B cell (primary cell): ENCODE data around the gene CNTNAP1. TPM values are rescaled to one million over a fixed set of nuclear protein-coding genes. Genes with fewer than 3 reads are reported as not detected.
A peak's percentile ranks its signal among the peaks of the same experiment; 100 is the strongest.

ENCODE experiments used
- ATAC-seq: fragments of 200-7000 bp; cut with Tn5 transposase; one replicate; pipeline ENCODE4 v1.10.0; 2021; ENCODE audit warnings: low read depth, mild to moderate bottlenecking, moderate number of reproducible peaks, moderate library complexity
- CTCF ChIA-PET: fragments of 350-600 bp; sonication (Branson Sonifier 250); formaldehyde crosslinking; loops from one replicate; lab custom pipeline; 2021; ENCODE audit warnings: antibody characterized with exemption, inconsistent platforms; lab: Charles Lee
- POLR2A ChIA-PET: fragments of 350-600 bp; sonication (Branson Sonifier 250); formaldehyde crosslinking; loops from one replicate; lab custom pipeline; 2021; ENCODE audit warnings: antibody characterized with exemption; lab: Charles Lee
- DNase-seq: peaks from one replicate; pipeline ENCODE4 v3.0.0; 2013
- H2AFZ ChIP-seq: 2 replicates; pipeline ENCODE4 v1.6.1; 2012; ENCODE audit warnings: mild to moderate bottlenecking, low read depth, low read length; ENCODE audit not compliant: insufficient read depth, poor library complexity, severe bottlenecking
- H3K27ac ChIP-seq, 2 donors: 1 replicate in 1 of 2; 2 replicates in 1 of 2; pipeline ENCODE4 v1.5.1; 2012 to 2013; ENCODE audit warnings: low read length in 2 of 2, mild to moderate bottlenecking in 2 of 2, moderate library complexity in 1 of 2
- H3K27me3 ChIP-seq, 4 experiments: fragments of 200-600 bp in 1 of 4; sonication (generic) in 1 of 4; replicated peaks in 1 of 4; 1 replicate in 2 of 4; 2 replicates in 2 of 4; pipeline versions ENCODE4 v1.6.1 to v1.7.0; 2013 to 2016; ENCODE audit warnings: low read length in 3 of 4, mild to moderate bottlenecking in 2 of 4, mixed read lengths in 1 of 4, moderate library complexity in 1 of 4; ENCODE audit not compliant: insufficient read depth in 4 of 4, control insufficient read depth in 3 of 4; ENCODE audit errors: control extremely low read depth in 1 of 4
- H3K36me3 ChIP-seq, 2 experiments: replicated peaks in 1 of 2; 1 replicate in 1 of 2; 2 replicates in 1 of 2; pipeline versions ENCODE4 v1.6.1 to v1.7.1; 2013; ENCODE audit warnings: low read length in 1 of 2; ENCODE audit not compliant: insufficient read depth in 2 of 2, control insufficient read depth in 1 of 2; ENCODE audit errors: control extremely low read depth in 1 of 2, extremely low read depth in 1 of 2
- H3K4me1 ChIP-seq, 2 donors: fragments of 200-600 bp in 1 of 2; sonication (generic) in 1 of 2; 1 replicate in 1 of 2; 2 replicates in 1 of 2; pipeline versions ENCODE4 v1.5.1 to v1.6.1; 2013 to 2017; ENCODE audit warnings: low read length in 2 of 2; ENCODE audit not compliant: control insufficient read depth in 2 of 2, insufficient read depth in 2 of 2
- H3K4me2 ChIP-seq: replicated peaks from 2 replicates; pipeline ENCODE3; 2012; ENCODE audit warnings: mild to moderate bottlenecking, low read depth, low read length; ENCODE audit not compliant: poor library complexity, severe bottlenecking
- H3K4me3 ChIP-seq, 5 experiments: fragments of 200-600 bp in 1 of 5; sonication (generic) in 1 of 5; 1 replicate in 3 of 5; 2 replicates in 2 of 5; pipeline versions ENCODE4 v1.5.1 to v1.7.0; 2011 to 2016; ENCODE audit warnings: low read length in 4 of 5, mild to moderate bottlenecking in 4 of 5, low read depth in 2 of 5, control low read depth in 1 of 5, moderate library complexity in 1 of 5; ENCODE audit not compliant: insufficient read depth in 1 of 5; ENCODE audit errors: control extremely low read depth in 1 of 5, extremely low read depth in 1 of 5
- H3K79me2 ChIP-seq: fragments of 200-600 bp; sonication (generic); one replicate; pipeline ENCODE4 v1.6.0; 2016; ENCODE audit warnings: low read length; ENCODE audit not compliant: control insufficient read depth, insufficient read depth
- H3K9ac ChIP-seq: fragments of 200-600 bp; sonication (generic); 2 replicates; pipeline ENCODE4 v1.6.1; 2017; ENCODE audit warnings: mild to moderate bottlenecking, low read length, moderate library complexity
- H3K9me3 ChIP-seq, 3 donors: one replicate each; pipeline versions ENCODE4 v1.6.1 to v1.7.1; 2013; ENCODE audit warnings: low read length in 2 of 3; ENCODE audit not compliant: control insufficient read depth in 2 of 3, insufficient read depth in 1 of 3; ENCODE audit errors: control extremely low read depth in 1 of 3
- H4K20me1 ChIP-seq: 2 replicates; pipeline ENCODE4 v1.6.0; 2012; ENCODE audit warnings: mild to moderate bottlenecking, low read length; ENCODE audit not compliant: insufficient read depth, control insufficient read depth, poor library complexity, severe bottlenecking
- H3K27ac Mint-ChIP-seq: one replicate; pipeline ENCODE4 v1.8.0; 2021; ENCODE audit warnings: mixed read lengths
- H3K27me3 Mint-ChIP-seq: one replicate; pipeline ENCODE4 v1.8.0; 2021; ENCODE audit warnings: mixed read lengths
- H3K4me1 Mint-ChIP-seq: one replicate; pipeline ENCODE4 v1.8.0; 2021; ENCODE audit warnings: mixed read lengths
- H3K4me3 Mint-ChIP-seq: one replicate; pipeline ENCODE4 v1.8.0; 2021; ENCODE audit warnings: mixed read lengths
- H3K9me3 Mint-ChIP-seq: one replicate; pipeline ENCODE4 v1.8.0; 2022; ENCODE audit warnings: mixed read lengths; ENCODE audit not compliant: insufficient read depth
- EZH2 ChIP-seq: IDR thresholded peaks from 2 replicates; pipeline ENCODE4 v1.6.1; 2012; ENCODE audit warnings: borderline replicate concordance, low read depth, mild to moderate bottlenecking, moderate library complexity, low read length; ENCODE audit not compliant: insufficient read depth, poor library complexity, severe bottlenecking
- WGBS: methylation state at CpG from one replicate; pipeline ENCODE4 v1.1.5; 2013; ENCODE audit warnings: missing lambda C conversion rate; ENCODE audit not compliant: insufficient coverage; 5-methylcytosine and 5-hydroxymethylcytosine counted together
- intact Hi-C: fragments of 100-400 bp; cut with micrococcal nuclease; formaldehyde crosslinking; loops from one replicate; pipeline ENCODE4 v1.10.0; 2022
- polyA plus RNA-seq: library from polyadenylated mRNA; depleted of rRNA; stranded (reverse); fragments of >200 nt; gene quantifications from 2 replicates; pipeline ENCODE4 v1.2.3, GENCODE V29; 2012
- total RNA-seq, 2 donors: library from RNA; stranded (reverse); fragments of 120-200 nt in 1 of 2; gene quantifications; 1 replicate in 1 of 2; 2 replicates in 1 of 2; pipeline versions ENCODE4 v1.2.3 to v1.2.4, GENCODE V29; 2013 to 2022
- TF ChIP-seq, protein P1 (sequence below): fragments of 200-600 bp; IDR thresholded peaks from one replicate; pipeline ENCODE4 v1.8.0; 2022; ENCODE audit warnings: antibody characterized with exemption, mild to moderate bottlenecking

Gene CNTNAP1
- total and polyA plus RNA-seq, 2 donors (not counting 1 experiment from before 2014, with no cell fraction given), result 3.5 to 4.7 TPM

DNA sequence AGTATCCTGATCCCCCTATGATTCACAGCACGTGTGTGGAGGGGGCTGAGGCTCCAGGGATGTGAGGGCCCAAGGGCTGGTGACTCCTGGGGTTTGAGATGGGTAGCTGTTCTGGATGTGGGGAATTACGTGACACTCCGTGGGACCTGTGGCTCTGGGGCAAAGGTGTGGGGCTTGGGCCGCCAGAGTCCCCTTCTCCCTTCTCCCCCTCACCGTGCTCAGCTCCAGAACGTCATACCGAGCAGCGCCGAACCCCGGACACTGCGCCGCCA is 12.7 kb upstream of the CNTNAP1 start:
- Mint-ChIP-seq H3K4me1 (peaks cover 28% of the 10 kb centered on the region), H3K4me3 (peak overlapping the region; percentile 66), H3K27ac (no peak overlapping the region), H3K27me3 (peaks cover 11% of the 10 kb centered on the region), H3K9me3 (no peaks in the 10 kb centered on the region)
- H4K20me1 ChIP-seq, result peaks cover 5% of the 10 kb centered on the region
- H3K4me3 ChIP-seq, result peak overlapping the region in 1 of 5 experiments; percentile 41
- H3K4me2 ChIP-seq, result peak overlapping the region; percentile 74
- TF ChIP-seq EZH2, result no peak
- TF ChIP-seq, protein P1, sequence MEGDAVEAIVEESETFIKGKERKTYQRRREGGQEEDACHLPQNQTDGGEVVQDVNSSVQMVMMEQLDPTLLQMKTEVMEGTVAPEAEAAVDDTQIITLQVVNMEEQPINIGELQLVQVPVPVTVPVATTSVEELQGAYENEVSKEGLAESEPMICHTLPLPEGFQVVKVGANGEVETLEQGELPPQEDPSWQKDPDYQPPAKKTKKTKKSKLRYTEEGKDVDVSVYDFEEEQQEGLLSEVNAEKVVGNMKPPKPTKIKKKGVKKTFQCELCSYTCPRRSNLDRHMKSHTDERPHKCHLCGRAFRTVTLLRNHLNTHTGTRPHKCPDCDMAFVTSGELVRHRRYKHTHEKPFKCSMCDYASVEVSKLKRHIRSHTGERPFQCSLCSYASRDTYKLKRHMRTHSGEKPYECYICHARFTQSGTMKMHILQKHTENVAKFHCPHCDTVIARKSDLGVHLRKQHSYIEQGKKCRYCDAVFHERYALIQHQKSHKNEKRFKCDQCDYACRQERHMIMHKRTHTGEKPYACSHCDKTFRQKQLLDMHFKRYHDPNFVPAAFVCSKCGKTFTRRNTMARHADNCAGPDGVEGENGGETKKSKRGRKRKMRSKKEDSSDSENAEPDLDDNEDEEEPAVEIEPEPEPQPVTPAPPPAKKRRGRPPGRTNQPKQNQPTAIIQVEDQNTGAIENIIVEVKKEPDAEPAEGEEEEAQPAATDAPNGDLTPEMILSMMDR, result no peak
- ChIA-PET POLR2A (interaction anchor here (1.2 to 1.3 kb wide), 2 partner anchors 10 to 11 kb away, joined by 3 to 16 read pairs; partner anchors contain the start of gene TUBG2), CTCF (interaction anchor here (1.1 to 2.5 kb wide), 4 partner anchors 10 to 94 kb away, joined by 4 to 12 read pairs (median 5); partner anchors contain the start of gene PSMC3IP)
- peaks cover 0 to 4% of the 10 kb centered on the region in 2 experiments for H3K36me3 ChIP-seq
- no peak overlapping the region for H3K27ac ChIP-seq
- H3K79me2 ChIP-seq, result no peaks in the 10 kb centered on the region
- H3K9ac ChIP-seq, result peak overlapping the region; percentile 26
- no peak for DNase-seq
- H3K27me3 ChIP-seq, result peaks cover 0 to 49% (median 18%) of the 10 kb centered on the region in 4 experiments
- intact Hi-C loops, result no loop called here
- H2AFZ ChIP-seq, result peak overlapping the region; percentile 51
- 44% methylated on average over 10 of the region's 12 CpGs for WGBS
- peaks cover 27 to 34% of the 10 kb centered on the region in 2 donors for H3K4me1 ChIP-seq
- ATAC-seq, result no peak
- peaks cover 0 to 21% (median 0%) of the 10 kb centered on the region in 3 donors for H3K9me3 ChIP-seq
